H9 (cell line): Measurements from ENCODE around the gene MUC2. TPM values are rescaled to one million over a fixed set of nuclear protein-coding genes. Genes with fewer than 3 reads are reported as not detected.

Experiments used
- DNase-seq: peaks from one replicate; pipeline ENCODE4 v3.0.0-alpha.2; 2017
- H2AFZ ChIP-seq: one replicate; pipeline ENCODE4 v1.6.1; 2013; ENCODE audit warnings: mild to moderate bottlenecking, low read length, control low read depth, moderate library complexity
- H2AK5ac ChIP-seq: 2 replicates; pipeline ENCODE4 v1.6.1; 2013; ENCODE audit warnings: low read length, control low read depth, mixed read lengths; ENCODE audit not compliant: insufficient read length
- H2BK120ac ChIP-seq: one replicate; pipeline ENCODE4 v1.6.1; 2013; ENCODE audit warnings: low read depth, mild to moderate bottlenecking, low read length, control low read depth, inconsistent platforms; ENCODE audit not compliant: poor library complexity, severe bottlenecking
- H2BK12ac ChIP-seq: 2 replicates; pipeline ENCODE4 v1.6.1; 2013; ENCODE audit warnings: low read length, control low read depth, mixed read lengths, low read depth; ENCODE audit not compliant: insufficient read length
- H2BK15ac ChIP-seq: 2 replicates; pipeline ENCODE4 v1.6.1; 2013; ENCODE audit warnings: low read depth, low read length, control low read depth
- H2BK20ac ChIP-seq: one replicate; pipeline ENCODE4 v1.6.1; 2013; ENCODE audit warnings: low read depth, mild to moderate bottlenecking, low read length, control low read depth, inconsistent platforms; ENCODE audit not compliant: poor library complexity, severe bottlenecking
- H2BK5ac ChIP-seq: 2 replicates; pipeline ENCODE4 v1.6.1; 2013; ENCODE audit warnings: low read length, control low read depth, mixed read lengths; ENCODE audit not compliant: insufficient read length
- H3K14ac ChIP-seq: 2 replicates; pipeline ENCODE4 v1.6.1; 2013; ENCODE audit warnings: low read length, control low read depth; ENCODE audit not compliant: insufficient read depth
- H3K18ac ChIP-seq: 2 replicates; pipeline ENCODE4 v1.6.1; 2013; ENCODE audit warnings: low read depth, mild to moderate bottlenecking, mixed read lengths, low read length, control low read depth; ENCODE audit not compliant: insufficient read length
- H3K23ac ChIP-seq: 2 replicates; pipeline ENCODE4 v1.6.1; 2013; ENCODE audit warnings: low read length, control low read depth, mixed read lengths, low read depth; ENCODE audit not compliant: insufficient read length
- H3K23me2 ChIP-seq: 2 replicates; pipeline ENCODE4 v1.6.1; 2013; ENCODE audit warnings: low read depth, mild to moderate bottlenecking, mixed read lengths, low read length, control low read depth; ENCODE audit not compliant: insufficient read length, poor library complexity, severe bottlenecking
- H3K27ac ChIP-seq: 2 replicates; pipeline ENCODE4 v1.5.1; 2013; ENCODE audit warnings: low read length, control low read depth, mixed read lengths, low read depth; ENCODE audit not compliant: insufficient read length
- H3K27me3 ChIP-seq: 2 replicates; pipeline ENCODE4 v1.6.1; 2013; ENCODE audit warnings: low read length, control low read depth, inconsistent platforms; ENCODE audit not compliant: insufficient read depth
- H3K4ac ChIP-seq: 2 replicates; pipeline ENCODE4 v1.6.1; 2013; ENCODE audit warnings: low read depth, mild to moderate bottlenecking, control low read depth, inconsistent platforms, low read length, moderate library complexity
- H3K4me1 ChIP-seq: 2 replicates; pipeline ENCODE4 v1.6.1; 2013; ENCODE audit warnings: low read length, control low read depth, inconsistent platforms; ENCODE audit not compliant: insufficient read depth
- H3K4me2 ChIP-seq: 2 replicates; pipeline ENCODE4 v1.6.1; 2013; ENCODE audit warnings: low read length, control low read depth, mixed read lengths; ENCODE audit not compliant: insufficient read length, insufficient read depth
- H3K56ac ChIP-seq: 2 replicates; pipeline ENCODE4 v1.6.1; 2013; ENCODE audit warnings: low read depth, mild to moderate bottlenecking, mixed read lengths, low read length, control low read depth; ENCODE audit not compliant: insufficient read length
- H3K79me1 ChIP-seq: 2 replicates; pipeline ENCODE4 v1.6.1; 2013; ENCODE audit warnings: low read depth, mild to moderate bottlenecking, moderate library complexity, low read length, control low read depth, inconsistent platforms; ENCODE audit not compliant: insufficient read depth, poor library complexity, severe bottlenecking
- H3K79me2 ChIP-seq: 2 replicates; pipeline ENCODE4 v1.6.1; 2013; ENCODE audit warnings: low read length, control low read depth, inconsistent platforms; ENCODE audit not compliant: insufficient read depth
- H3K9ac ChIP-seq: 2 replicates; pipeline ENCODE4 v1.6.1; 2013; ENCODE audit warnings: low read length, control low read depth, mixed read lengths; ENCODE audit not compliant: insufficient read length; ENCODE audit errors: extremely low read depth
- H3K9me3 ChIP-seq: one replicate; pipeline ENCODE4 v1.6.1; 2013; ENCODE audit warnings: low read depth, low read length, inconsistent platforms; ENCODE audit not compliant: control insufficient read depth
- H3T11ph ChIP-seq: one replicate; pipeline ENCODE4 v1.6.1; 2013; ENCODE audit warnings: mild to moderate bottlenecking, low read length, control low read depth, inconsistent platforms
- H4K20me1 ChIP-seq: one replicate; pipeline ENCODE4 v1.6.1; 2013; ENCODE audit not compliant: control insufficient read depth, insufficient read length, insufficient read depth
- H4K5ac ChIP-seq: 2 replicates; pipeline ENCODE4 v1.6.1; 2013; ENCODE audit warnings: low read depth, mild to moderate bottlenecking, mixed read lengths, low read length, control low read depth; ENCODE audit not compliant: insufficient read length
- H4K8ac ChIP-seq: replicated peaks from 2 replicates; pipeline ENCODE4 v1.6.1; 2013; ENCODE audit warnings: low read length, control low read depth, mixed read lengths, low read depth; ENCODE audit not compliant: insufficient read length
- H4K91ac ChIP-seq: 2 replicates; pipeline ENCODE4 v1.6.1; 2013; ENCODE audit warnings: low read depth, mild to moderate bottlenecking, moderate library complexity, mixed read lengths, low read length, control low read depth; ENCODE audit not compliant: insufficient read length
- H3K27ac Mint-ChIP-seq, 3 experiments: 2 replicates in 2 of 3; 3 replicates in 1 of 3; pipeline ENCODE4 v1.8.0; 2020 to 2021; ENCODE audit warnings: mixed read lengths in 3 of 3, mild to moderate bottlenecking in 1 of 3, moderate library complexity in 1 of 3
- H3K27me3 Mint-ChIP-seq: 2 replicates; pipeline ENCODE4 v1.8.0; 2021; ENCODE audit warnings: low read depth, mild to moderate bottlenecking, moderate library complexity, mixed read lengths
- H3K36me3 Mint-ChIP-seq, 3 experiments: 2 replicates in 2 of 3; 3 replicates in 1 of 3; pipeline ENCODE4 v1.8.0; 2020 to 2021; ENCODE audit warnings: low read depth in 3 of 3, mixed read lengths in 3 of 3; ENCODE audit not compliant: insufficient read depth in 1 of 3
- H3K4me1 Mint-ChIP-seq, 2 experiments: 2 replicates each; pipeline ENCODE4 v1.8.0; 2020; ENCODE audit warnings: mixed read lengths in 2 of 2
- H3K4me3 Mint-ChIP-seq, 2 experiments: 2 replicates in 1 of 2; 3 replicates in 1 of 2; pipeline ENCODE4 v1.8.0; 2020 to 2021; ENCODE audit warnings: mild to moderate bottlenecking in 2 of 2, mixed read lengths in 2 of 2, moderate library complexity in 1 of 2
- H3K9me3 Mint-ChIP-seq, 2 experiments: 2 replicates in 1 of 2; 3 replicates in 1 of 2; pipeline ENCODE4 v1.8.0; 2020; ENCODE audit warnings: mild to moderate bottlenecking in 2 of 2, mixed read lengths in 2 of 2, moderate library complexity in 1 of 2
- CTCF ChIP-seq: fragments of 200-600 bp; sonication (generic); conservative IDR thresholded peaks from 3 replicates; pipeline ENCODE4 v1.8.0; 2021; ENCODE audit warnings: antibody characterized with exemption, mild to moderate bottlenecking
- WGBS: extraction: QIAGEN DNeasy Blood & Tissue Kit; methylation state at CpG from one replicate; pipeline ENCODE4 v1.1.7; 2013; ENCODE audit warnings: missing lambda C conversion rate, low lambda C conversion rate, mixed read lengths; ENCODE audit not compliant: insufficient read length; ENCODE audit errors: extremely low coverage; 5-methylcytosine and 5-hydroxymethylcytosine counted together
- total RNA-seq: library from RNA; stranded (reverse); gene quantifications from 2 replicates; pipeline ENCODE4 v1.2.1, GENCODE V29; 2021

MUC2 gene
- total RNA-seq, 1 experiment from 2014 or later = not detected

GRCh38 chr11:1062075-1062820, 12.4 kb upstream of the MUC2 start:
- TF ChIP-seq CTCF = no peak
- Histone ChIP-seq H3K27me3 (no peaks in the 10 kb centered on the region), H4K20me1 (no peaks in the 10 kb centered on the region), H3K79me1 (no peaks in the 10 kb centered on the region), H2BK5ac (no peak overlapping the region), H4K91ac (no peak overlapping the region), H3K18ac (no peak overlapping the region), H3K4me2 (no peak overlapping the region), H2AFZ (no peak overlapping the region), H2BK120ac (no peak overlapping the region), H4K5ac (no peak overlapping the region), H3K4ac (no peak overlapping the region), H2BK20ac (no peak overlapping the region), H3K9me3 (no peaks in the 10 kb centered on the region), H3K4me1 (no peaks in the 10 kb centered on the region), H4K8ac (no peak overlapping the region), H3T11ph (no peak overlapping the region), H3K27ac (no peak overlapping the region), H2BK12ac (no peak overlapping the region), H3K79me2 (no peaks in the 10 kb centered on the region), H3K14ac (no peak overlapping the region), H3K23me2 (no peaks in the 10 kb centered on the region), H2AK5ac (no peak overlapping the region), H3K9ac (no peak overlapping the region), H3K56ac (no peak overlapping the region), H2BK15ac (no peak overlapping the region), H3K23ac (no peak overlapping the region)
- Mint-ChIP-seq H3K27me3 (peaks cover 38% of the 10 kb centered on the region), H3K27ac (no peak overlapping the region), H3K9me3 (peaks cover 10 to 19% of the 10 kb centered on the region in 2 experiments), H3K4me1 (peaks cover 12 to 14% of the 10 kb centered on the region in 2 experiments; a peak in 3 of 4 replicates), H3K36me3 (no peaks in the 10 kb centered on the region), H3K4me3 (no peak overlapping the region)
- no peak for DNase-seq
- WGBS = no CpG with 5 or more reads among the region's 9 CpGs
